Stimulated activated CD4-positive, alpha-beta T cell treated with anti-CD3 and anti-CD28 coated beads, Interleukin-1b, Interleukin-23, amount 100 ng/mL, for 24 hours (primary cell): ENCODE results near the gene NUB1.

ENCODE experiments used
- DNase-seq, 4 experiments: peaks; one replicate each; pipeline ENCODE4 v3.0.0-alpha.2; 2020; ENCODE audit warnings: low read depth in 4 of 4, low spot score in 1 of 4

NUB1 gene

GRCh38 chr7:151403764-151404163 lies 62.2 kb downstream of the NUB1 start:
- no peak for DNase-seq

GRCh38 chr7:151404216-151405011 lies 62.8 kb downstream of the NUB1 start:
- DNase-seq: no peak

DNA sequence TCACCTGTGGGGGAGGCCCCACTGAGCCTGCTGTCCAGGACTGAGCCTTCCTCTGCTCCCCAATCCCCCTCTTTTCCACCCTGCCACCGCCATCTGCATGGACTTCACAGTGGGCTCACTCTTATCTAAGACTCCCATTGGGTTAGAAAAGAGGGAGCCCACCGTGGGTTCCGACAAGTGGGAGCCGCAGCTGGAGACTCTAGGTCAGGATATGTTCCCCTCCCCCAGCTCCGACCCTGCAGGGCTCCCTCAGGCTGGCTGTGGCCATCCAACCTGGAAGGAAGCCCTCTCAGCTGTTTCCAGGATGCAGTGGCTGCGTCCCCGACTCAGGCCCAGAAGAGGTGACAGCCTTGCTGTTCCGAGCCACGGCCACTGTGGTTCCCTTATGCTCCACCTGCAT lies 63.4 kb downstream of the NUB1 start:
- no peak for DNase-seq

DNA sequence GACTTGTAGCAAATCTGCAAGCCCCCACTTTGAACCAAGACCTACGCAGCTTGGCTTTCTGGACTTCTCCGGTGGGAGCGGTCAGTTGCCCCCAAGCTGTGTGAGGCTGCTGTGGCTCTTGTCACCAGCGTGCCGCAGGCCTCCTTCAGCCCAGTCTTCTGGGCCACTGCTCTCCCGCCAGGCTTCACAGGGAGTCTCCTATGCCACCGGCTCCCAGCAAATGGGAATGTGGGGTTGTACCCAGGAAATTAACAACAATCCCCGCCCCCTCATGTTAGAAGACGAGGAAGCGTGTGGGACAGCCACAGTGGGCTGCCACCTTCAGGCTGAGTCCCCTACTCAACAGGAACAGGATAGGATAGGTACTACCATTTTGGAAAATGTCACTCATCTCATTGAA lies 64.0 kb downstream of the NUB1 start:
- no peak for DNase-seq

DNA sequence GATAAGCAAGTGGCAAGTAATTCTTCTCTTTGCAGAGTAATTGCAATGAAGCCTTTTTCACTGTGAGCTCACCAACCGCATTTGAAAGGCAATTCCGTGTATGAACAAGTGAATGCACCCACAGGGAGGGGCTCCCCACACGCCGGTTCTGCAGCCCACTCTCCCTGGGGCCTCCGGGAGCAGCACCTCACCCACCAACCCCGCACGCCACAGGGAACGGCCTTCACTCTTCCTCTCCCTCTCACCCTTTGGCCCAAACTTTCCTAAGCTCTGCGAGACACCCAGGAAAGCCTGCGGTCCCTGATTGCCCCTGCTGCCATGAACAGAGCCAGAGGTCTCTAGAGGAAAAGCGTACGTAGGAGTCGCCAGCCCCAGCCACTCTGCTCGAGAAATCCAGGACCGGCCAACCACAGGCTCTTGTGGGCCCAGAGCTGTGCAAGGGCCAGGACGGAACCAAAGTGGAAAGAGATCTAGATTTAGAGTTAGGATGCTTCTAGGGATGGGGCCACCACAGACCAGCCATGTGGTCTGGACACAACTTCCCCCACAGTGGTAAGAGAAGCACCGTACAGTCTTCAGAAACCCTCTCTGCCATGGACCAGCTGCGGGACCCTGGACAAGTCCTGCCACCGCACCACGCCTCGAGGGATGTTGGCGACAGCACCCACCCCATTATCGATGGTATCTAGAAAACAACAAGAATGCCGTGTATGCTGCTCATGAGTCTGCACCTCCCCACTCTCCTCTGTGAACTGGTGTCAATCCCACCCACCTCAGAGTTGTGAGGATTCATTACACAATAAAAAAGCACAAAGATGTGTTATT lies 64.7 kb downstream of the NUB1 start:
- DNase-seq: no peak

DNA sequence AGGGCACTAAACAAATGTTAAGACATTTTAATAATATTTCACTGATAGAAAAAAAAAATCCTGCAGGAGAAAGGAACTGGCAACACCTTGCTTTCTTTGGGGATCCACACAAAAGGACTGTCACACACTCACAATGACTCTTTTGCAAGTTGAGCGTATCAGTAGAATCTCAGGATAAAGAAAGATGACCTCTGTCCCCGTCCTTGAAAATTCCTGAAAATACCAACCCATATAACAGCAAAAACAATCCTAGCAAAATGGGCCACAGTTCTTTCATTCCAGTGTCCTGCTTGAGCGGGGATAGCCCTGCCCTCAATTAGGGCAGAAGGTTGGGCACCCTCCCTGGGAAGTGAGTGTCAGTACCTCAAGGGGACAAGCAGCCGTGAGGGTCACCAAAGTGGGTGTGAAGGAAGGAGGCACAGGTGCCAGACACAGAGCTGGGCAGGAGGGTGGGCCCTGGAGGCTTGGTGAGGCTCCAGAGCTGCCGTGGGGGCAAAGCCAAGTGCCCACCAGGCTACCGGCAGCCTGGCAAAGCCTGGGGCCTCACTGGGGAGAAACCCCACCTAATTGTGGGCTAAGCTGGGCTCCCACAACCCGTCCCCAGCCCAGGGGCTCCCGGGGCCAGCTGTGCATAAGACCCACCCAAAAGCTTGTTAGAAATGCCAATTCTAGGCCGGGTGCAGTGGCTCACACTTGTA lies 65.4 kb downstream of the NUB1 start:
- no peak for DNase-seq

DNA sequence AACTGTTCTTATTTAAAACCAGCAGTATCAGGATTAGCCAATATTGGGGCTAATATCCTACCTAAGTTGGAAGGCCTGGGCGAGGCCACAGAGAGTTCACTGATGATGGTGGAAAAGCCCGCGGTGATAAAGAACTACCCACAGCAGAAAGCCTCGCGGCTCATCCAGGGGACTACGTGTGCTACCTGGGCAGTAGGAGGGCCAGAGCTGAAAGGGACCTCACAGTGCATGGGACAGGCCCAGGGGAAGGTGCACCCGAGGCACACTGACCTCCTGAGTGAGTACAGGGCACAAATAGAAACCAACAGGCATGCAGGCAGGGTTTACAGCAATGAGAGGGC lies 66.9 kb downstream of the NUB1 start:
- no peak for DNase-seq

DNA sequence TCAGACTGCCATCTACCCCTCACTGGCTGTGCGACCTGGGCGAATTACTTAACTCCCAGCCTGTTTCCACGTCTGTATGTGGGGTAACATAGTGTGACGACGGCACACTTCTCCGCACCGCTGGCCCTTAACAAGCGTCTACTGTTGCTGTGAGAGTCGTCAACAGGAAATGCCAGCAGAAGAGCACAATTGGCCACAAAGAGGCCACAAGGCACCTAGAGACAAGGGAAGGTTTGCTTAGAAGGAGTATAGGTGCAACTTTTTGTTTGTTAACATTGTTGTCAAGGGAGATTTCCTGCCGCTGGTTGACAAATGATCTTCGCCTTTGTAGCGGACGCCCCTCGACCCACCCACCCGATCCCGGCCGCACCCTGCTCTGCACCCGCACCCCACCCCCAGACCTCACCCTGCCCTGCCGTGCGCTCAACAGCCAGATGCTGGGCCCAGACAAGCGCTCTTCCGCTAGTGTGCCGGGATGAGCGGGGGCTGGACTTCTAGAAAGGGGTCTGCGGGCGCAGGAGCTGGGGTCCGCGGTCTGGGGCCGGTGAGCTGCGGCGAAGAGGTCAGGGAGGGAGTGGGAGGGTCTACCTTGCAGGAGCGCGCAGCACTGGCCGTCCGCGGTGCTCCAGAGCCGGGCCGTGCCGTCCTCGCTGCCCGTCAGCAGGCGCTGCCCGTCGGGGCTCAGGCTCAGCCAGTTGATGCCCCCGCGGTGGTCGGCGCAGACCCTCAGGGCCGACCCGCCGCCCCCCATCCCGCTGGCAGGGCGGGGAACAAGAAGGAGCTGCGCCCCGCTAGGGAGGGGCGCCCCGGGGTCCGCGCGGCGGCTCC lies 67.4 kb downstream of the NUB1 start:
- DNase-seq: no peak

- DNase-seq: no peak
Observed at GRCh38 chr7:151409667-151410404, 68.2 kb downstream of the NUB1 start, which contains the start of gene WDR86. Gene WDR86 (minus strand): TSS chr7:151410038. CDS start chr7:151409589, 449 bp downstream.

DNA sequence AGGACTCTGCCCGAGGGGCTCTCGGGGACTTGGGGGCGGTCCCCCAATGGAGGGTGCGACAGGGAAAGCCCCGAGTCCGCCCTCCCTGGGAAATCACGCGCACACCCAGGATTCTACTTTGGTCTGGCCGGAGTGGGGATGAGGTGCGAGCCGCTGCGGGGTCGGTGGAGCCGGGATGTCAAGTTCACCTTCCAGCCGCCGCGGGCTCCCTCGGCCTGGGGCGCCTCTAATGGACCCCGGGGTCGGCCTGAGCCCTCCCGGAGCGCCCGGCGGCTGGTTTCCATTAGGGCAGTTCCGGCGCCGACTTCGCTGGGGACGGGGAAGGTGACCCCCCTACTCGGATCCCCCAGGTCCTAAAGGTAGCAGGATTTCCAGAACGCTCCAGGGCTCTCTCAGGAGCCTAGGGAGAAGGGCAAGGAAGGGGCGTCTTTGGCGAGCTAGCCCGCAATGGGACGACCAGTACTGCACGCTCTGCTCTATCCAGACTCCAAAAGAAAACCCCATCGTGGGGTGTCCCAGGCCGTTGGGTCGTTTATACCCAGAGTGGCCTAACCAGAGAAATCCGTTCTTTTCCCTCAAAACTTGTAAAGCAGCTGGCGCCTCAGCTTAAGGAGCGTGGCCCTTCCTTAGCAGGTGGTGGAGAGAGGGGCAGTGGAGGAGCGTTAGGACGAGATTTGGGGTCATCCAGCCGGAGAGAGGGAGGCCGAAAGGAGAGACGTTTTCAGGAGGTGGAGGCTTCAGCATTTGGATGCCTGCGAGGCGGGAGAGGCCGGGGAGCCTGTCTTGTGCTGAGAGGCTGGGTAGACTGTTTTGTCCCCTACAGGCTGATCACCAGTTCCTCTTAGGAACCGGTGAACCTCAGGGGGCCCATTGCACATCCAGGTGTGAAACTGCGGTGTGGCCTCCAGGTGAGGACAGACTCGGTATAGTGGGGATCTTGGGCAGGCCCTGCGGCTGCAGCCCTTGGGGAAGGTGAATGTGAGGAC lies 69.1 kb downstream of the NUB1 start:
- DNase-seq: no peak

DNA sequence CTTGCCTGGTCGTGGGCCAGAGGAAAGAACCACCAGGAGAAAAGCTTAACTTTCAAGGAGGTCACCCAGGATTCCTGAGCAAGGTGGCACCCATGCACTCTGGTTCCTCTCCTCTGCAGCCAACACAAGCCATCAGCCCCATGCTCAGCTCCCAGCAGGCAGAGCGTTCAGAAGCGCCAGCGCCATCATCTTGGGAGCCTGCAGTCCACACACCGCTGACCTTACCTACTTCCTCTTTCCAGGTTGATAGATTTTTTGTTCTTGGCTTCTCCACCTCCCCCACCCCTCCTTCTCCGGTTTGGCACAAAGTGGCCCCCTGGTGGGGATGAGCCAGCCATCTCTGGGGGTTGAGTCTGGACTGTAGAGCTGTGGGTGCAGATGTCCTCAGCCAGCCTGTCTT lies 69.9 kb downstream of the NUB1 start:
- DNase-seq: no peak

GRCh38 chr7:151412318-151412717 lies 70.7 kb downstream of the NUB1 start:
- DNase-seq: no peak

DNA sequence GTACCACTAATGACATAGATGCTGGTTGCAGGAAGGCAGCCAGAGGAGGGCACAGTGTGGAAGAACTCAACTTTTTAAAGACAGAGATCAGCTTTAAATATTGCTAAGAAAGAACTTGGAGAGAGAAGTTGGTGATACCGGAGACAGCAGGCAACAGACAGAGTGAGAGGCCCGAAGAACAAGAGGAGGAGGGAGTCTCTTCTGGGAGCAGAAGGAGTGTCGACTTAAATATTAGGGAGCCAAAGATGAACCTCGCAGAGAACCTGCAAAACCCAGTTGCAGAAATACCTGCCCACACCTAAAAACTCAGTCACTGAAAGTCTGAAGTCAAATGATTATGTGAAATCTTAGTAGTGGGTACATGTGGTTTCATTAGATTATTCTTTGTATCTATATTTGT lies 71.6 kb downstream of the NUB1 start:
- no peak for DNase-seq

DNA sequence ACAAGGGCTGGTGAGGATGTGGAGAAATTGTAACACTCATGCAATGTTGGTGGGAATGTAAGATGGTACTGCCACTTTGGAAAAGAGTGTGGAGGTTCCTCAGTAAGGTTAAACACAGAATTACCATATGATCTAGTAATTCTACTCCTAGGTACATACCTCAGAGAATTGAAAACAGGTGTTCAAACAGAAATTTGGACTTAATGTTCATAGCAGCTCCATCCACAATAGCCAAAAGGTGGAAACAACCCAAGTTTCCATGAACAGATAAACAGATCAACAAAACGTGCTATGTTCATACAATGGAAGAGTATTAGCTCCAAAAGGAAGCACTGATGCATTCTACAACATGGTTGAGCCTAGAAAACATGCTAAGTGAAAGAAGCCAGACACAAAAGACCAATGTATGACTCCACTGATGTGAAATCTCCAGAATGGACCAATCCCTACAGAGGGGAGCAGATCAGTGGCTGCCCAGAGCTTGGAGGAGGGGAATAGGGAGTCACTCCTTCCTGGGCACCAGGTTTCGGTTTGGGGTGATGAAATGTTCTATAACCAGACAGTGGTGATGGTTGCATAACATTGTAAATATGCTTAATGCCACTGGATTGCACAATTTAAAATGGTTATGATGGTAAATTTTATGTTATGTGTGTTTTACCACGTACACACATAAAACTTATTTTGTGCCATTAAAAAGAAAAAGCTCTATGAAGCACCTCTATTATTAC lies 73.9 kb downstream of the NUB1 start:
- no peak for DNase-seq

DNA sequence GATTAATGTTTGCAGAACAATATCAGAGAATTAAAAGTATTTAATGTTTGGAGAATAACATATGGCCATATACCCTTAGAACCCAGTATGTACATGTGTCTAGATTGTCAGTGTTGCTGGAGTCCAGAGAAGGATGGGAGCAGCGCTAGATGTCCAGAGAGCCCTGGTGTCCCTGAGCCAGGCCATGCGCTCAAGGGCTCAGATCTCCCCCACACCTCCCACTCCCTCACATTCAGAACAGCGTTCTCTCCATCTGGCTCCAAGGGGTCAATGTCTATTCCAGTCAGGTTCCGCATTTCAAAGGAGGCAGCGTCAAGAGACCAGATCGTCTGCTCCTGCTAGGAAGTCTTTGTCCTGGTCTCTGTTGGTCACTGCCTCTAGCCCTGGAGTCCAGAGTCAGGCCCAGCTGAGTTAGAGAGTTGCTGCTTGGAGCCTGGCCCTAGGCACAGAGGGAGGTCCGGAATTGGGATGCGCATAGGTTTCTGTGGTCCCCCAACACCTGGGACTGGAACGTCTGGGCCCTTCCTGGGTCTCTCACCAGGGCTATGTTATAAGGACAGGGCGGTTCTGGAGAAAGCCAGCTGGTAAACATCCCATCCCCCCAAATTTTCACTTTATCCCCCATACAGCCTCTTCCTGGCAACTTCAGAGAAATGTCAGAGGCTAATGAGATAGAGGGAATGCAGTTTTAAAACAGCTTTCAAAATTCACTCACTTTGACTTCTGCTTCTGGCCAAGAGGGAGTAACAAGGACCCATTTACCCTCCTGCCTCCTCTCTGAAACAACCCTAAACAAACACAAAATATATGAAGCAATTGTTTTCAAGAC lies 74.7 kb downstream of the NUB1 start:
- no peak for DNase-seq

DNA sequence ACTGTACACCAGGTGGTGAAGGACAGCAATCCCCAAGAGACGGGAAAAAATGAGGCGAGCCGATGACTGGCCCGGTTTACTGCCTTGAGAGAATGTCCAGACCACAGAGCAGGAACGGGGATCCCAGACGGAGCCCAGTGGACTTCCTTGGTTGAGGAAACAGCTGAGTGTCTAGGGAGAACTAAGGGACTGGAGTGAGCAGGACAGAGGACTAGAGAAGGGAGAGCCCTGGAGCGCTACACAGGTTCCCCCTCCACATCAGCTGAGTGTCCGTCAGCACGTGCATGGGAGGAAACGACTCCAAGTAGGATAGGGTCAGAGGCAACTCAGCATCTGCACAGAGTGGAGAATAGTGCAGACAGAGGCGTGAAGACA lies 75.3 kb downstream of the NUB1 start:
- DNase-seq: no peak

- DNase-seq: no peak
Observed at GRCh38 chr7:151420144-151420543, 78.5 kb downstream of the NUB1 start.

DNA sequence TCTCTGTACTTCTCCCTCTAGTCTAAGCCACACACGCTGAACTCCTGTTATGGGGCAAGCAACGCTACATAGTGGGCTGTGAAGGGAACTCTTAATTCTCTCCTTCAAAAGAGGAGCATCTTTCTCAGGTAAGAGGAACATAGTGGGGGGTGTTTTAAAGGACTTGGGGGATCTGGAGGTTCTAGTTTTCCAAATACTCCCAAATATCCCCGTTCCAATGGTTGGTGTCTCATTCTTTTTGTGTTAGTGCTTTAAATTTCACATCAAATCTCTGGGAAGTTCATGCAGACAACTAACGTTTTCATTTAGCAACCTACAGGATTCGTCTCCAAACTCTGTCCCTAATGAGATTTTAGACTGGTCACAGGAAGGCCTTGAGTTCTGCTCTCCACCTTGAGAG lies 80.6 kb downstream of the NUB1 start:
- no peak for DNase-seq
